SK-N-SH treated with all-trans-retinoic acid at 6 μM for 48 hours (cell line): ENCODE results near the gene IL12B.

ENCODE experiments used
- OSR1 ChIP-seq: fragments of 250-450 bp; sonication (Bioruptor Pico); IDR thresholded peaks from 2 replicates; pipeline ENCODE4 v1.8.0; 2022; ENCODE audit warnings: moderate library complexity, mild to moderate bottlenecking, inconsistent platforms
- ZNF565 ChIP-seq: fragments of 450-650 bp; formaldehyde crosslinking; conservative IDR thresholded peaks from 2 replicates; pipeline ENCODE4 v1.5.0; 2020; ENCODE audit warnings: low read depth, mild to moderate bottlenecking, moderate library complexity

DNA sequence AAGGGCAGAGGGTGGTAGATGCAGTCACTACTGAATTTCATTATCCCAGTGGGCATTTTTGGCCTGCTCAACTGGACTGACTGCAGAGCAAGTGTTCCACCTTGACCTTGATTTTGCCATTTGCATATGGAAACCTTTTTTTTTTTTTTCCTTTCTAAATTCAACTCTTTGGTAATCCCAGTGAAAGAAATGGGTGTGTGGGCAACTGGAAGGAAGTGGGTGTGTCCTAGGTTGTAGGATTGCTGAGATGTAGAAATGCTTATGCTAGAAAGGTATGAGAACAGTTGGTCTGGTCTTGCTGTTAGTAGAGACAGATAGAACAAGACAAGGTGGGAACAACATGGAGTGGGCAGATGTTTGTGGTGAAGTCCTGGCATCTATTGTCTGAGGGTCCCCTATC lies 7.8 kb upstream of the IL12B start:
- TF ChIP-seq ZNF565 (CRISPR knock-in tag), result no peak
- no peak for TF ChIP-seq OSR1 (CRISPR knock-in tag)
